CD1c-positive myeloid dendritic cell (primary cell): ENCODE data around the gene SPATA31E1.
A peak's percentile ranks its signal among the peaks of the same experiment; 100 is the strongest.

ENCODE experiments used
- DNase-seq: peaks from one replicate; pipeline ENCODE4 v3.0.0-alpha.2; 2016; ENCODE audit errors: extremely low spot score

Gene SPATA31E1

DNA sequence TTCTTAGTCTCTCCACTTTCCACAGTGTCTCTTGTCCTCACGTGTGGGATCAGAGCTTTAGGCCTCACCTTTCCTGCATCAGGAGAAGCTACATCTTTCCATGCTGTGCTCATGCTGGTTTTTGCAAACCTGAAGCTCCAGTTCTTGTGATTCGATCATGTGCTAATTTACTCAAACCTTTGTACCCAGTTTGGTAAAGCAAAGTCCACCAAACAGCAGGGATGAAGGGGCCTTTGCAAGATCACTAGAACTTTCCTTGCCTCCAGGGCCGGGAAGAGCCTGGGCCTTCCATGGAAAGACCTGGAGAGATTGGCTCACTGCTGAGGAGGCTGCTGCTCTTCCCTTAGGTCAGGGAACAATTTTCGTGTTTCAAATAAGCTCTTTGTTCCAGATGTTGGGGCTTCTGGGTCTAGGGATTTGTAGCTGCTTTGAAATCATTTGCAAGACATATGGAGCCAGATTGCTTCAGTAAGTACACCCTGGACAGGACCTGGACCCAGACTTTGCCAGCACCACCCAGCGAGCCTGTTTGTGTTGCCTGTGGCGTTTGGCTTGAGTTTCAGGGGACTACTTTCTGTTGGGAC lies 18.7 kb upstream of the SPATA31E1 start:
- no peak for DNase-seq

- DNase-seq = no peak
These were observed 17.8 kb upstream of the SPATA31E1 start for GRCh38 chr9:87864915-87865314.

DNA sequence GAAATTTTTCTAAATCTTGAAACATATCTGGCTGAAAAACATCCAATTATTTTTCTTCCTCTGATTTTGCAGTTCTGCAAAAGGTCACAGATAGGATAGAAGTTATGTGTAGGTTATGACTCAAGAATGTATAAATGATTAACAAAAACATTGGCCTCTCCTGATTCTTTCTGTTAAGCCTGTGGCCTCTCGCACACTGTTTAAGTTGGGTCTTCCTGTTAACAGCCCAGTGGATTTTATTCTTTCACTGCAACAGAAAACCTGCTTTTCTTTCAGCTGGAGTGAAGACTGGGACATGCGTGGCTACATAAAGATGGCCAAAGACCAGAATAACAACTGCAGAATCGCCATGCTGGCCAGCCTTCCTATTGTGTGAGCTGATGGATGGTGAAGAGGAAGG lies 17.1 kb upstream of the SPATA31E1 start:
- DNase-seq = no peak

DNA sequence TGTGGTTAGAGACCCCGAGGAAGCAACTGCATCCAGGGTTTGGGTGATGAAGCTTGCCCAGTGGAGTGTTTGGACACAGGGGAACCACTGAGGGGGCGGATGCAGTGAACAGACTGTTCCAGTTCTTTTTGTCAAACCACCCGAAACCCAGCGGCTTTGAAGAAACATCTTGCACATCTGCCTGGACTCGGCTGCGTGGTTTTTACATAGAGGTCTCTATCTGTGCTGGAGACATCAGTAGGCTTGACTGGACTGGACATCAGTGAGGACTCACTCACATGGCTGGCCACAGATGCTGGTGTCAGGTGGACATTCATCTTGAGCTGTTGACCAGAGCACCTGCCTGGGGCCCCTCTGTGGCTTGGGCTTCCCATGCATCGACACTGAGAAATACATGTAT lies 15.3 kb upstream of the SPATA31E1 start:
- DNase-seq = no peak

GRCh38 chr9:87868175-87868574 lies 14.5 kb upstream of the SPATA31E1 start:
- DNase-seq = no peak

- DNase-seq = no peak
These were observed 14.0 kb upstream of the SPATA31E1 start for GRCh38 chr9:87868635-87869034.

GRCh38 chr9:87869082-87869481 lies 13.6 kb upstream of the SPATA31E1 start:
- no peak for DNase-seq

DNA sequence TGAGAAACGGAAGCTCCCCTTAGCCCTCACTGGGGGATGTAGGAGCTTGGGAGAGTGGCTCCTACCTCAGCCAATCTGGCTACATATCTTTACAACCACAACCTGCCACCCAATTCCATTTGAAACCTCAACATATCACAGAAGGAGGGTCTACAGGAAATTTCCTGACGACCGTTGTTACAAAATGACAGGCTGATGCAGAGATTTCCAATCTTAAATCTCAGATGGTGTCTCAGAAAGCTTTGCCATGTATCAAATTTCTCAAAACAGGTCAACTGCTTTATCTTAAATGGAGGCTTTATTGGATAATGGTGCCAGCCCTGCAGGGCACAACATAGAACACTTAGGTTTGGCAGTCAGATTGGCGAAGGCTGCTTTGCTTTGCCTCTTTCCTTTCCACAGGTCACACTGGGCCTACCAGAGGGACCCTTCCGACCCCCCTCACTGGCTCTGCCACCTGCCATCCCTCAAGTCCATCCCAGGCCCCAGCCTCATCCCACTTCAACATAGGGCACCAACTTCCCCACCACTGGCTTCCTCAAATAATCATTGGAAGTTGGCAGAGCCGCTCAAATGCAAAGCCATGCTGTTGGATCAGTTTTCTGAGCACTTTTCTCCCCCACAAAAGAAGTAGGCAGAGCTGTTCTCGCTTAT lies 11.1 kb upstream of the SPATA31E1 start:
- DNase-seq = no peak

DNA sequence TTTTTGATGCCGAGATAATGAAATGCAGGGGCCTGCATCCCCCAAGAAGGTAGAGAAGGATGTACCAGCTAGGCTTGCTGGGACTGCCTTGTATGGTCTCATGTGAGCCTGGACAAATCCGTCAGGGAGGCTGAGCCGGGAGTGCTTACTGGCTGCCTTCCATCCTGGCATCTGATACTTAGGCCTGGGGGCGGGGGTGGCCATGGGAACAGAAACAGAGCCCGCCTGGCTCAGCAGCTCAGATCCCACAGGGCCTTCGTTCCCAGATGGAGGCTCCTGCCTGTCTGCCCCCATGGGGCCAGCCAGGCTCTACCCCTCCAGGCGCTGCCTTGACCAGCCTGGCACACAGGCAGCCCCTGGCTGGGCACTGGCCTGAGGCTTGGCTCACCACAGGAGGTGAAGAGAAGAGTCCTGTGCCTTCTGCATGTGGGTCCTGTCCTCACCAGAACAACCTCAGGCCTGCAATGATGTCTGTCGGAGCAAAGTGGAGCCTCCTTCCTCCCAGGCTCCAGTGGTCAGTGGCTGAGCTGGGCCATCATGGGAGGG lies 10.5 kb upstream of the SPATA31E1 start:
- DNase-seq = no peak

- DNase-seq = no peak
These were observed 8.9 kb upstream of the SPATA31E1 start for GRCh38 chr9:87873607-87874303.

DNA sequence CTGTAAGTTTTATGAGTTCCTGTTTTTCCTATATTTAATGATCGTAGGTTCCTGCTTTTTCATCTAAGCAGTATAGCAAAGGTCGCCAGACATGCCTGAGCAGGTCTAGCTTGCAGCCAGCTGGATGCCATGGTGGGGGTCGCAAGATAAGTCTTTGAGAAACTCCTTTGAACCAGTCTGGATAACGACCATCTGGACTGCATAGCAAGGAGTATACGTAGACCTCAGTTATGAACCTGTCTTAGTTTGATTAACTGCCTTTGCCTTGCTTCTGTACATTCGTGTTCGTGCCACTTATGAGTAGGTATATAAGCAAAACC lies 8.4 kb upstream of the SPATA31E1 start:
- DNase-seq = peak; percentile 4

GRCh38 chr9:87875060-87875459 lies 7.6 kb upstream of the SPATA31E1 start:
- DNase-seq = no peak

DNA sequence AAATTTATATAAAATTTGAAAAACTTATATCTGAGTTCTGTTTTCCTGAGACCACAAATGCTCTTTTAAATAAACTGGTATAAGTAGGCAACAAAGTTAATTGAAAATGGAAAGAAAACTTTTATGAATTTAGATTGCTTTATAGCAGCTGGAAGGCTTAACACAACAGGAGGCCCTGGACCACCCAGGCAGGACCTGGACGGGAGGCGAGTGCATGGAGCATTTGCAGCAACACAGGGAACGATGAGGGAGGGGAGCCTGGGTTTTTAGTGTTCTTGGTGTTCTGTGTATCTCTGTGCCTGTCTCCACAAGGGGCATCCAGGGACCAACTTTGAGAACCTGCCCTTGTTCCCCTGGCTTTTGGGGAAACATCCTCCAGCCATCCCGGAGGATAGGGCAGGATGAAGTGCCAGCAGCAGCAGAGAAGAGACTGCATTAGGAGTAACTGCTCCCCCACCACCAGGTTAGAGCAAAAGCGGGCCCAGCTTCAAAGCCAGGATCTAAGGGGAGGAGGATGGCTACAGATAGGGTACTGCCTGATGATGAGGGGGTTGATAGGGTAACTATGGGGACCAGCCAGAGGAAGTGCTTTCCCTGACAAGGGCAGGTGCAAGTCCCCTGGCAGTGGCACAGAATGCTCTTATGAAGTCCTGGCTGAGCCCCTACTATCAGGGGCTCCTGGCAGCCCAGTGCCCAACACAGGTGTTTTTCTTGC lies 6.7 kb upstream of the SPATA31E1 start:
- DNase-seq = no peak

- no peak for DNase-seq
These were observed 6.0 kb upstream of the SPATA31E1 start for GRCh38 chr9:87876708-87877107.

DNA sequence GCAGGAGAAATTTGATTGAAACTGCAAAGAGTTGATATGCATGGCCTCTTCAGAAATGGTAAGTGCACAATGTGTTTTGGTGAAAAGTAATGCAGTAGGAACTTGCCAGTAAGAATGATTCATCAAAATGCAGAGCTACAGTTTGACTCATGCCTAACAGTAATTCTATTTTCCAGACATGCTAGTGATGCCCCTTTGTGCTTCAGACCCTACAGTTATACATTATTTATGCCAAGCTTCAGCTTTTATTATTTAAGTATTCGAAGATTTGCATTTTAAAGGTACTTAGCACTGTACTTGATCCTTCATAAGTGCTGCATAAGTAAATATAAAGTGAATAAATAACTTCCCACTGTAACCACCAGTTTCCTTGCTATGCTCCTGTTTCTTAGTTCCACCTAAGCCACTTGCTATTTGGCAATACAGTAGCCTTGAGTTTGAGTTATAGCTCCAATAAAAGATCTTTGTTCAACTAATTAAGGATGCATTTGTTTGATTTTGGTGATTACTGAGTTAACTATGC lies 3.6 kb upstream of the SPATA31E1 start:
- DNase-seq = peak; percentile 1

DNA sequence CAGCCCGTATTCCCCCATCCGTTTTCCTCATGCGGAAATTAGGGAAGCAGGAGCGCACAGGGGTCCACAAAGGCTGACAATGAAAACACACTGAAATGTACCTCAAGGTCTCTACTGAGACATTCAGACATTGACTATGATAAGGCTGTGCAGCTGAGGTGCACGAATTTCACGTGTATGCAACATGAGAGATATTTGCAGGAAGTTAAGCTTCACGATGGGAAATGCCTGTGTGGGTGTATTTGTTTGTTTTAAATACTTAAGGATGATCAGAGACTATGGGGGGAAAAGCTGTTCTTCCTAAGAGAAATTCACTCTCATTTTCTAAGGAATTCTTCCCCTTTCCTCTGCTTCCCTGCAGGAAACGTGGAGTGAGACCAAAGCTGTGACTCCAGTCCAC lies 2.6 kb upstream of the SPATA31E1 start:
- no peak for DNase-seq

DNA sequence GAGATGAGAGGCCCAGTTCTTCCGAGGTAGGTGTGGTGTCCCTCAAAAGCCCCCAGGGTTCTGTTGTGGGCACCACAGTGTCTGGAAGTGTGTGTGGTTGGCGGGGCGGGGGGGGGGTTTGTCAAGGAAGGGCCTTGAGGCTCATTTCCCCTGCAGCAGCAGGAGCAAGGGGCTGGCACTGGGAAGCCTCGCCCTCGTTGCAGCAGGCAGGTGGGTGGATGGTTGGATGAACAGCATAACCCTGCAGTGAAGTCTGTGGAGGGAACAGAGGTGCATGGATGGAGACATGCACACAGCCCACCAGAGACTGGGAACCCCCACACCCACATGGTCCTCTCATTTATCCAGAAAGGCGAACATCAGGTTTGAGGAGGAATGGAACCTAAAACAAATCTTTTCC lies 2.0 kb upstream of the SPATA31E1 start:
- no peak for DNase-seq

- DNase-seq = no peak
These were observed 597 bp downstream of the SPATA31E1 start for GRCh38 chr9:87883274-87883673.

- no peak for DNase-seq
These were observed 1.3 kb downstream of the SPATA31E1 start for GRCh38 chr9:87883990-87884389.

DNA sequence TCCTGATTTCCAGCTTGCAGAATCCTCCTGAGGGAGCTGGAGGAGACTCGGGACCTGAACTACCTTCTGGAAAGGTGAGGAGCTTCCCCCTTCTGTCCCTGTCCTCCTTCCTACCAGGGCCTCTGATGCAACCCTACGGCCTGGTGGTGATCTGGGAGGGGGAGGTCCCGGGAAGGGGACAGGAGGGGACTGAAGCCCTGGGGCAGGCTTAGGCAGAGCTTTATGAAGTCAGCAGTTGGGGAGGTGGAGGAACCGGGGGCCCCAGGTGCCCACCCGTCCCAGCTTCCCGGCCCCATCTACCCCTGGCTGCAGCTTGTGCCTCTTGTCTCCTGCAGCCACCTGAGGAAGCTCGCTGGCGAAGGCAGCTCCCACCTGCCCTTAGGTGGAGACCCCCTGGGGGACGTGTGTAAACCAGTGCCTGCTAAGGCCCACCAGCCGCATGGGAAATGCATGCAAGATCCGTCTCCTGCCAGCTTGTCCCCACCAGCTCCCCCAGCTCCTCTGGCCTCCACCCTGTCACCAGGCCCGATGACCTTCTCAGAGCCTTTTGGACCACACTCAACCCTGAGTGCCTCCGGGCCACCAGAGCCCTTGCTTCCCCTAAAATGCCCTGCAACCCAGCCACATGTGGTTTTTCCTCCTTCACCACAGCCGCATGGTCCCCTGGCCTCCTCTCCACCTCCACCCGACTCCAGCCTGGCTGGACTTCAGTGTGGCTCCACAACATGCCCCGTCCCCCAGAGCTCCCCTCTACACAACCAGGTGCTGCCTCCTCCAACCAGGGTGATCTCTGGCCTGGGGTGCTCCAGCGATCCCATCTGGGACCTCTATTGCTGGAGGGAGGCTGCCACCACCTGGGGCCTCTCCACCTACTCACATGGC lies 2.1 kb downstream of the SPATA31E1 start:
- DNase-seq = no peak

DNA sequence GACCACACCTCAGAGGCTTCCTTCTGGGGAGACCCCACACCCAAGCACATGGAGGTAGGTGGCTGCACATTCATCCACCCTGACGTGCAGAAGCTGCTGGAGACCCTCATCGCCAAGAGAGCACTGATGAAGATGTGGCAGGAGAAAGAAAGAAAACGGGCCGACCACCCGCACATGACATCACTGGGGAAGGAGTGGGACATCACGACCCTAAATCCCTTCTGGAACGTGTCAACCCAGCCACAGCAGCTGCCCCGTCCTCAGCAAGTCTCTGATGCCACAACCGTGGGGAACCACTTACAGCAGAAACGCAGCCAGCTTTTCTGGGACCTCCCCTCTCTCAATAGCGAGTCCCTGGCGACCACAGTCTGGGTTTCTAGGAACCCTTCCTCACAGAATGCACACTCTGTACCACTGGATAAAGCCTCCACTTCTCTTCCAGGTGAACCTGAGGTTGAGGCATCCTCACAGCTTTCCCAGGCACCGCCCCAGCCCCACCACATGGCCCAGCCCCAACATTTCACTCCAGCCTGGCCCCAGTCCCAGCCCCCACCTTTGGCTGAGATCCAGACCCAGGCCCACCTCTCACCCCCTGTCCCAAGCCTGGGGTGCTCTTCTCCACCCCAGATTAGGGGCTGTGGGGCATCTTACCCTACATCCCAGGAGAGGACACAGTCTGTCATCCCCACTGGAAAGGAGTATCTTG lies 3.0 kb downstream of the SPATA31E1 start:
- no peak for DNase-seq
